GM23338 (cell line): Measurements from ENCODE around the gene LMNA.

Source experiments
- CREB1 ChIP-seq: fragments of 250-450 bp; sonication (Bioruptor Pico); IDR thresholded peaks from 2 replicates; pipeline ENCODE4 v1.5.0; 2020; ENCODE audit warnings: low read depth, mild to moderate bottlenecking, moderate library complexity
- ETS1 ChIP-seq: IDR thresholded peaks from 2 replicates; pipeline ENCODE4 v1.6.1; 2016; ENCODE audit warnings: antibody characterized with exemption
- EZH2 ChIP-seq: fragments of 200-600 bp; sonication (generic); IDR thresholded peaks from one replicate; pipeline ENCODE4 v1.8.0; 2017; ENCODE audit warnings: antibody characterized with exemption, mild to moderate bottlenecking, low read depth; ENCODE audit not compliant: unreplicated experiment
- EZH2phosphoT487 ChIP-seq: fragments of 200-600 bp; sonication (generic); IDR thresholded peaks from one replicate; pipeline ENCODE4 v1.8.1; 2018; ENCODE audit warnings: antibody characterized with exemption; ENCODE audit not compliant: unreplicated experiment
- JUNB ChIP-seq: IDR thresholded peaks from one replicate; pipeline ENCODE4 v1.6.1; 2016; ENCODE audit warnings: antibody characterized with exemption; ENCODE audit not compliant: unreplicated experiment
- NANOG ChIP-seq: IDR thresholded peaks from 2 replicates; pipeline ENCODE4 v1.6.1; 2016; ENCODE audit warnings: antibody characterized with exemption, borderline replicate concordance
- POLR2AphosphoS5 ChIP-seq: IDR thresholded peaks from 2 replicates; pipeline ENCODE4 v1.6.1; 2016; ENCODE audit warnings: antibody characterized with exemption, low read depth
- STAT1 ChIP-seq: IDR thresholded peaks from one replicate; pipeline ENCODE4 v1.6.1; 2016; ENCODE audit warnings: antibody characterized with exemption; ENCODE audit not compliant: unreplicated experiment
- ZNF114 ChIP-seq: fragments of 250-450 bp; sonication (Bioruptor Pico); IDR thresholded peaks from 2 replicates; pipeline ENCODE4 v1.5.0; 2020; ENCODE audit warnings: mild to moderate bottlenecking, moderate library complexity
- ZNF331 ChIP-seq: fragments of 250-450 bp; sonication (Bioruptor Pico); IDR thresholded peaks from 2 replicates; pipeline ENCODE4 v1.5.0; 2020; ENCODE audit warnings: low read depth, mild to moderate bottlenecking, moderate library complexity
- TF ChIP-seq, protein P1 (sequence below), 2 experiments: fragments of 200-600 bp in 1 of 2; sonication (generic) in 1 of 2; conservative IDR thresholded peaks; 2 replicates each; pipeline versions ENCODE4 v1.5.1 to v1.6.1; 2016 to 2017; ENCODE audit warnings: antibody characterized with exemption in 2 of 2, low read depth in 2 of 2, mild to moderate bottlenecking in 2 of 2, moderate library complexity in 1 of 2
- TF ChIP-seq, protein P2 (sequence below): IDR thresholded peaks from one replicate; pipeline ENCODE4 v1.6.1; 2018; ENCODE audit warnings: antibody characterized with exemption; ENCODE audit not compliant: unreplicated experiment

- TF ChIP-seq EZH2, result no peak
- TF ChIP-seq, protein P1, sequence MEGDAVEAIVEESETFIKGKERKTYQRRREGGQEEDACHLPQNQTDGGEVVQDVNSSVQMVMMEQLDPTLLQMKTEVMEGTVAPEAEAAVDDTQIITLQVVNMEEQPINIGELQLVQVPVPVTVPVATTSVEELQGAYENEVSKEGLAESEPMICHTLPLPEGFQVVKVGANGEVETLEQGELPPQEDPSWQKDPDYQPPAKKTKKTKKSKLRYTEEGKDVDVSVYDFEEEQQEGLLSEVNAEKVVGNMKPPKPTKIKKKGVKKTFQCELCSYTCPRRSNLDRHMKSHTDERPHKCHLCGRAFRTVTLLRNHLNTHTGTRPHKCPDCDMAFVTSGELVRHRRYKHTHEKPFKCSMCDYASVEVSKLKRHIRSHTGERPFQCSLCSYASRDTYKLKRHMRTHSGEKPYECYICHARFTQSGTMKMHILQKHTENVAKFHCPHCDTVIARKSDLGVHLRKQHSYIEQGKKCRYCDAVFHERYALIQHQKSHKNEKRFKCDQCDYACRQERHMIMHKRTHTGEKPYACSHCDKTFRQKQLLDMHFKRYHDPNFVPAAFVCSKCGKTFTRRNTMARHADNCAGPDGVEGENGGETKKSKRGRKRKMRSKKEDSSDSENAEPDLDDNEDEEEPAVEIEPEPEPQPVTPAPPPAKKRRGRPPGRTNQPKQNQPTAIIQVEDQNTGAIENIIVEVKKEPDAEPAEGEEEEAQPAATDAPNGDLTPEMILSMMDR (conservative IDR thresholded peaks at IDR 0.05; ENCODE audit: low read depth in 2 of 2), result no peak
- peak; percentile 74 for TF ChIP-seq POLR2AphosphoS5
- no peak for TF ChIP-seq ZNF114 (CRISPR knock-in tag)
- TF ChIP-seq ETS1, result no peak
- no peak for TF ChIP-seq JUNB
- TF ChIP-seq EZH2phosphoT487, result no peak
- TF ChIP-seq STAT1, result no peak
- TF ChIP-seq, protein P2, sequence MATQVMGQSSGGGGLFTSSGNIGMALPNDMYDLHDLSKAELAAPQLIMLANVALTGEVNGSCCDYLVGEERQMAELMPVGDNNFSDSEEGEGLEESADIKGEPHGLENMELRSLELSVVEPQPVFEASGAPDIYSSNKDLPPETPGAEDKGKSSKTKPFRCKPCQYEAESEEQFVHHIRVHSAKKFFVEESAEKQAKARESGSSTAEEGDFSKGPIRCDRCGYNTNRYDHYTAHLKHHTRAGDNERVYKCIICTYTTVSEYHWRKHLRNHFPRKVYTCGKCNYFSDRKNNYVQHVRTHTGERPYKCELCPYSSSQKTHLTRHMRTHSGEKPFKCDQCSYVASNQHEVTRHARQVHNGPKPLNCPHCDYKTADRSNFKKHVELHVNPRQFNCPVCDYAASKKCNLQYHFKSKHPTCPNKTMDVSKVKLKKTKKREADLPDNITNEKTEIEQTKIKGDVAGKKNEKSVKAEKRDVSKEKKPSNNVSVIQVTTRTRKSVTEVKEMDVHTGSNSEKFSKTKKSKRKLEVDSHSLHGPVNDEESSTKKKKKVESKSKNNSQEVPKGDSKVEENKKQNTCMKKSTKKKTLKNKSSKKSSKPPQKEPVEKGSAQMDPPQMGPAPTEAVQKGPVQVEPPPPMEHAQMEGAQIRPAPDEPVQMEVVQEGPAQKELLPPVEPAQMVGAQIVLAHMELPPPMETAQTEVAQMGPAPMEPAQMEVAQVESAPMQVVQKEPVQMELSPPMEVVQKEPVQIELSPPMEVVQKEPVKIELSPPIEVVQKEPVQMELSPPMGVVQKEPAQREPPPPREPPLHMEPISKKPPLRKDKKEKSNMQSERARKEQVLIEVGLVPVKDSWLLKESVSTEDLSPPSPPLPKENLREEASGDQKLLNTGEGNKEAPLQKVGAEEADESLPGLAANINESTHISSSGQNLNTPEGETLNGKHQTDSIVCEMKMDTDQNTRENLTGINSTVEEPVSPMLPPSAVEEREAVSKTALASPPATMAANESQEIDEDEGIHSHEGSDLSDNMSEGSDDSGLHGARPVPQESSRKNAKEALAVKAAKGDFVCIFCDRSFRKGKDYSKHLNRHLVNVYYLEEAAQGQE, result no peak
- TF ChIP-seq CREB1 (CRISPR knock-in tag), result no peak
- no peak for TF ChIP-seq ZNF331 (CRISPR knock-in tag)
- TF ChIP-seq NANOG, result no peak
These were observed 46.2 kb downstream of the LMNA start for GRCh38 chr1:156160743-156161171.
